ENCODE data around the gene CLEC9A. TPM values are rescaled to one million over a fixed set of nuclear protein-coding genes. Genes with fewer than 3 reads are reported as not detected.

CLEC9A gene
- total and polyA plus RNA-seq, 2 donors, result 12.6 to 16.2 TPM

GRCh38 chr12:10048526-10048925 is 18.0 kb downstream of the CLEC9A start:
- no peaks in the 10 kb centered on the region for H3K36me3 ChIP-seq (ENCODE audit: control insufficient read depth in 2 of 2, insufficient read depth in 2 of 2, low read length in 1 of 2)
- no peaks in the 10 kb centered on the region for H3K27me3 ChIP-seq (ENCODE audit: control insufficient read depth in 2 of 2, insufficient read depth in 1 of 2, low read length in 1 of 2)
- H3K27ac ChIP-seq (ENCODE audit: low read depth in 1 of 2, low read length in 1 of 2), result no peak overlapping the region
- WGBS, result 78% methylated on average over 3 of the region's 3 CpGs
- H3K4me3 ChIP-seq (ENCODE audit: low read length in 2 of 2), result no peak overlapping the region
- H3K4me1 ChIP-seq (ENCODE audit: control insufficient read depth in 2 of 2, insufficient read depth in 2 of 2, low read length in 2 of 2), result peaks cover 3 to 9% of the 10 kb centered on the region in 2 donors
- DNase-seq (ENCODE audit: low read depth in 6 of 9, low spot score in 9 of 9), result no peak
- no peaks in the 10 kb centered on the region for H3K9me3 ChIP-seq (ENCODE audit: control insufficient read depth in 2 of 2, insufficient read depth in 1 of 2, low read length in 1 of 2)

DNA sequence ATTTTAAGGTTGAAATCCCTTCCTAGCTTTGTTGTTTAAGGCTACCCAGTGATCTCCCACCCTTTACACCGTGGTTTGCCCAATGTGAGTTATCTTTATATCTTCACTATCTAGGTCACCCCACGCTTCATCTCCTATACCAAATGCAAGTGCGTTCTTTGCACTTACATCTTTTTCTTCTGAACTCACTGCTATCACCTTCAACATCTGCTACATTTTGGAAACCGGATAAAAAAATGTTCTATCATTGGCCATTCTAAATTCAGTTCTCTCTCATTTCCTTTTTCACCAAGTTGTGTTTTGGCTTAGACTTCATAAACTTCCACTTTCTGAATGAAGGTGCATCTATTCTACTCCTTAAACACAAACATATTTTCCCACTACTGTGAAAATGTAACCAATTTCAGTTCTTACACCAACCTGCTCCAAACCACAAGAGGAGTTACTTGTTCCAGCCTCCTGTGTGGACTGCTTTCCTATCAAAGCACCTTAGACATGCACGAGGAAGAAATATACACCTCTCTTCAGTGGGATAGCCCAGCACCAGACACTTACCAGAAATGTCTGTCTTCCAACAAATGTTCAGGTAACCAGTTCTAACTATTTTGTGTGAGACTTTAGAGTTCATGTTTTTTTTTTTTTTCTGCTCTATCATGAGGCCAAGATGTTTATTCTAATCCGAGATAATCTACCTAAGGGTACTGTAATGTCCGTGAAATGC is 21.9 kb downstream of the CLEC9A start:
- Histone ChIP-seq H3K4me3 (ENCODE audit: low read length in 2 of 2) (no peak overlapping the region), H3K36me3 (ENCODE audit: control insufficient read depth in 2 of 2, insufficient read depth in 2 of 2, low read length in 1 of 2) (no peaks in the 10 kb centered on the region), H3K4me1 (ENCODE audit: control insufficient read depth in 2 of 2, insufficient read depth in 2 of 2, low read length in 2 of 2) (peaks cover 3 to 9% of the 10 kb centered on the region in 2 donors), H3K27ac (ENCODE audit: low read depth in 1 of 2, low read length in 1 of 2) (peak overlapping the region in 1 of 2 donors; percentile 16), H3K9me3 (ENCODE audit: control insufficient read depth in 2 of 2, insufficient read depth in 1 of 2, low read length in 1 of 2) (no peaks in the 10 kb centered on the region), H3K27me3 (ENCODE audit: control insufficient read depth in 2 of 2, insufficient read depth in 1 of 2, low read length in 1 of 2) (no peaks in the 10 kb centered on the region)
- peak in 7 of 9 donors; percentile 7 to 56 (median 23) for DNase-seq (ENCODE audit: low read depth in 6 of 9, low spot score in 9 of 9)
- 15% methylated on average over 7 of the region's 7 CpGs for WGBS

DNA sequence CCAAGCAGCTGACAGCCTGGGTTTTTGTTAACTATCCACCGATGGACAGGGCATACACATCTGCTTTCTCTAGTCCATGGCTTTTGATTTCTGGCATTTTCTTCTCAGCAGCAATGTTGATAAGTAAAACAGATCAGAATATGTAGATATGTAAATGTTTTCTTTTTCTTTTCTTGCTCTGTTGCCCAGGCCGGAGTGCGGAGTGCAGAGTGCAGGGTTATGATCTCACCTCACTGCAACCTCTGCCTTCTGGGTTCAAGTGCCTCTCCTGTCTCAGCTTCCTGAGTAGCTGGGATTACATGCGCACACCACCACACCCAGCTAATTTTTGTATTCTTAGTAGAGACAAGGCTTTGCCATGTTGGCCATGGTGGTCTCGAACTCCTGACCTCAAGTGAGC is 27.9 kb downstream of the CLEC9A start:
- no peak overlapping the region for H3K4me3 ChIP-seq (ENCODE audit: low read length in 2 of 2)
- H3K36me3 ChIP-seq (ENCODE audit: control insufficient read depth in 2 of 2, insufficient read depth in 2 of 2, low read length in 1 of 2), result no peaks in the 10 kb centered on the region
- no peak for DNase-seq (ENCODE audit: low read depth in 6 of 9, low spot score in 9 of 9)
- H3K4me1 ChIP-seq (ENCODE audit: control insufficient read depth in 2 of 2, insufficient read depth in 2 of 2, low read length in 2 of 2), result no peaks in the 10 kb centered on the region
- no peaks in the 10 kb centered on the region for H3K9me3 ChIP-seq (ENCODE audit: control insufficient read depth in 2 of 2, insufficient read depth in 1 of 2, low read length in 1 of 2)
- no peak overlapping the region for H3K27ac ChIP-seq (ENCODE audit: low read depth in 1 of 2, low read length in 1 of 2)
- 97% methylated on average over 5 of the region's 5 CpGs for WGBS
- no peaks in the 10 kb centered on the region for H3K27me3 ChIP-seq (ENCODE audit: control insufficient read depth in 2 of 2, insufficient read depth in 1 of 2, low read length in 1 of 2)

GRCh38 chr12:10065241-10065640 is 34.8 kb downstream of the CLEC9A start:
- Histone ChIP-seq H3K9me3 (ENCODE audit: control insufficient read depth in 2 of 2, insufficient read depth in 1 of 2, low read length in 1 of 2) (no peaks in the 10 kb centered on the region), H3K4me1 (ENCODE audit: control insufficient read depth in 2 of 2, insufficient read depth in 2 of 2, low read length in 2 of 2) (peaks cover 0 to 4% of the 10 kb centered on the region in 2 donors), H3K27me3 (ENCODE audit: control insufficient read depth in 2 of 2, insufficient read depth in 1 of 2, low read length in 1 of 2) (no peaks in the 10 kb centered on the region), H3K27ac (ENCODE audit: low read depth in 1 of 2, low read length in 1 of 2) (no peak overlapping the region), H3K36me3 (ENCODE audit: control insufficient read depth in 2 of 2, insufficient read depth in 2 of 2, low read length in 1 of 2) (no peaks in the 10 kb centered on the region), H3K4me3 (ENCODE audit: low read length in 2 of 2) (no peak overlapping the region)
- WGBS, result 95% methylated on average over 4 of the region's 4 CpGs
- no peak for DNase-seq (ENCODE audit: low read depth in 6 of 9, low spot score in 9 of 9)

GRCh38 chr12:10067264-10067663 is 36.8 kb downstream of the CLEC9A start:
- no peaks in the 10 kb centered on the region for H3K27me3 ChIP-seq (ENCODE audit: control insufficient read depth in 2 of 2, insufficient read depth in 1 of 2, low read length in 1 of 2)
- no peaks in the 10 kb centered on the region for H3K36me3 ChIP-seq (ENCODE audit: control insufficient read depth in 2 of 2, insufficient read depth in 2 of 2, low read length in 1 of 2)
- peak overlapping the region in 1 of 2 donors; percentile 10 for H3K27ac ChIP-seq (ENCODE audit: low read depth in 1 of 2, low read length in 1 of 2)
- H3K4me3 ChIP-seq (ENCODE audit: low read length in 2 of 2), result no peak overlapping the region
- 95% methylated on average over 4 of the region's 4 CpGs for WGBS
- H3K4me1 ChIP-seq (ENCODE audit: control insufficient read depth in 2 of 2, insufficient read depth in 2 of 2, low read length in 2 of 2), result peaks cover 0 to 4% of the 10 kb centered on the region in 2 donors
- no peaks in the 10 kb centered on the region for H3K9me3 ChIP-seq (ENCODE audit: control insufficient read depth in 2 of 2, insufficient read depth in 1 of 2, low read length in 1 of 2)
- DNase-seq (ENCODE audit: low read depth in 6 of 9, low spot score in 9 of 9), result no peak

GRCh38 chr12:10067942-10068341 is 37.5 kb downstream of the CLEC9A start:
- H3K4me1 ChIP-seq (ENCODE audit: control insufficient read depth in 2 of 2, insufficient read depth in 2 of 2, low read length in 2 of 2), result peaks cover 0 to 4% of the 10 kb centered on the region in 2 donors
- no peak for DNase-seq (ENCODE audit: low read depth in 6 of 9, low spot score in 9 of 9)
- 25% methylated on average over 3 of the region's 3 CpGs for WGBS
- H3K27ac ChIP-seq (ENCODE audit: low read depth in 1 of 2, low read length in 1 of 2), result no peak overlapping the region
- no peak overlapping the region for H3K4me3 ChIP-seq (ENCODE audit: low read length in 2 of 2)
- no peaks in the 10 kb centered on the region for H3K27me3 ChIP-seq (ENCODE audit: control insufficient read depth in 2 of 2, insufficient read depth in 1 of 2, low read length in 1 of 2)
- no peaks in the 10 kb centered on the region for H3K9me3 ChIP-seq (ENCODE audit: control insufficient read depth in 2 of 2, insufficient read depth in 1 of 2, low read length in 1 of 2)
- no peaks in the 10 kb centered on the region for H3K36me3 ChIP-seq (ENCODE audit: control insufficient read depth in 2 of 2, insufficient read depth in 2 of 2, low read length in 1 of 2)

- no peak overlapping the region for H3K27ac ChIP-seq (ENCODE audit: low read depth in 1 of 2, low read length in 1 of 2)
- no peak overlapping the region for H3K4me3 ChIP-seq (ENCODE audit: low read length in 2 of 2)
- H3K36me3 ChIP-seq (ENCODE audit: control insufficient read depth in 2 of 2, insufficient read depth in 2 of 2, low read length in 1 of 2), result no peaks in the 10 kb centered on the region
- WGBS, result 20% methylated on average over 1 of the region's 1 CpG
- H3K9me3 ChIP-seq (ENCODE audit: control insufficient read depth in 2 of 2, insufficient read depth in 1 of 2, low read length in 1 of 2), result no peaks in the 10 kb centered on the region
- peaks cover 0 to 4% of the 10 kb centered on the region in 2 donors for H3K4me1 ChIP-seq (ENCODE audit: control insufficient read depth in 2 of 2, insufficient read depth in 2 of 2, low read length in 2 of 2)
- no peak for DNase-seq (ENCODE audit: low read depth in 6 of 9, low spot score in 9 of 9)
- H3K27me3 ChIP-seq (ENCODE audit: control insufficient read depth in 2 of 2, insufficient read depth in 1 of 2, low read length in 1 of 2), result no peaks in the 10 kb centered on the region
Measured at GRCh38 chr12:10068644-10069043, 38.2 kb downstream of the CLEC9A start.

GRCh38 chr12:10069099-10069498 is 38.6 kb downstream of the CLEC9A start:
- WGBS, result 73% methylated on average over 4 of the region's 4 CpGs
- no peak for DNase-seq (ENCODE audit: low read depth in 6 of 9, low spot score in 9 of 9)
- no peak overlapping the region for H3K27ac ChIP-seq (ENCODE audit: low read depth in 1 of 2, low read length in 1 of 2)
- H3K4me3 ChIP-seq (ENCODE audit: low read length in 2 of 2), result no peak overlapping the region
- H3K36me3 ChIP-seq (ENCODE audit: control insufficient read depth in 2 of 2, insufficient read depth in 2 of 2, low read length in 1 of 2), result no peaks in the 10 kb centered on the region
- no peaks in the 10 kb centered on the region for H3K9me3 ChIP-seq (ENCODE audit: control insufficient read depth in 2 of 2, insufficient read depth in 1 of 2, low read length in 1 of 2)
- peaks cover 0 to 4% of the 10 kb centered on the region in 2 donors for H3K4me1 ChIP-seq (ENCODE audit: control insufficient read depth in 2 of 2, insufficient read depth in 2 of 2, low read length in 2 of 2)
- no peaks in the 10 kb centered on the region for H3K27me3 ChIP-seq (ENCODE audit: control insufficient read depth in 2 of 2, insufficient read depth in 1 of 2, low read length in 1 of 2)

GRCh38 chr12:10069976-10070375 is 39.5 kb downstream of the CLEC9A start:
- Histone ChIP-seq H3K36me3 (ENCODE audit: control insufficient read depth in 2 of 2, insufficient read depth in 2 of 2, low read length in 1 of 2) (no peaks in the 10 kb centered on the region), H3K27me3 (ENCODE audit: control insufficient read depth in 2 of 2, insufficient read depth in 1 of 2, low read length in 1 of 2) (no peaks in the 10 kb centered on the region), H3K4me1 (ENCODE audit: control insufficient read depth in 2 of 2, insufficient read depth in 2 of 2, low read length in 2 of 2) (peaks cover 0 to 4% of the 10 kb centered on the region in 2 donors), H3K27ac (ENCODE audit: low read depth in 1 of 2, low read length in 1 of 2) (no peak overlapping the region), H3K9me3 (ENCODE audit: control insufficient read depth in 2 of 2, insufficient read depth in 1 of 2, low read length in 1 of 2) (no peaks in the 10 kb centered on the region), H3K4me3 (ENCODE audit: low read length in 2 of 2) (no peak overlapping the region)
- no peak for DNase-seq (ENCODE audit: low read depth in 6 of 9, low spot score in 9 of 9)
- WGBS, result 27% methylated on average over 3 of the region's 3 CpGs
